ENCODE results near the gene APLP1. TPM values are rescaled to one million over a fixed set of nuclear protein-coding genes. Genes with fewer than 3 reads are reported as not detected.
A peak's percentile ranks its signal among the peaks of the same experiment; 100 is the strongest.

APLP1 gene
- total RNA-seq, 2 donors from 2014 or later, result 2.6 to 3.7 TPM

DNA sequence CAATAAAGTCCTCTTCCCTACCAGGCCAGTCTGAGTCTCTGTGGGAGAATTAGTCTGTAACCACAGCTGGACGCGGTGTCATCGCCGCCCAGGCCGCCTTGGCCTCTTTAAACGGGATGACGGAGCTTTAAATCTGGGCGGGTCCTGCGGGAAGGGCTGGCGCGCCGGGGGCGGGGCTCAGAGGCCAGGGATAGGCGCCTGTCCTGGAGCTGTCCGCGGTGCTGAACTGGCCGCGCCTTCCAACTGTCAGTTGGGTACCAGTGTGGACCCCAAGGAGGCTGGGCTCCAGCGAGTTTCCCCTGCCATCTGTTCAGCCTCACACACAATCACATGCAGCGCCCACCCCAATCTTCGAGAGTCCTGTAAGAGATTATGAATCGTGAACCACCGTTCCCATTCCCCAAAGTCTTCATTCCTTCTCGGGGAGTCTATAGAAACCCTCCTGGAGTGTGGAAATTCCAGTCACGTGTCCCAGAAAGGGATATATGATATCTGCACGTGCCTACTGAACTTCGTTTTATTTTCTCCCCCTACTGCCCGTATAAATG lies 11.5 kb downstream of the APLP1 start:
- peak; percentile 93 for DNase-seq
- H3K4me1 ChIP-seq, result no peaks in the 10 kb centered on the region
- H3K4me3 ChIP-seq, result no peak overlapping the region
- no peak overlapping the region for H3K27ac ChIP-seq
- no peaks in the 10 kb centered on the region for H3K36me3 ChIP-seq
- H3K27me3 ChIP-seq, result no peaks in the 10 kb centered on the region
- TF ChIP-seq, protein P1, sequence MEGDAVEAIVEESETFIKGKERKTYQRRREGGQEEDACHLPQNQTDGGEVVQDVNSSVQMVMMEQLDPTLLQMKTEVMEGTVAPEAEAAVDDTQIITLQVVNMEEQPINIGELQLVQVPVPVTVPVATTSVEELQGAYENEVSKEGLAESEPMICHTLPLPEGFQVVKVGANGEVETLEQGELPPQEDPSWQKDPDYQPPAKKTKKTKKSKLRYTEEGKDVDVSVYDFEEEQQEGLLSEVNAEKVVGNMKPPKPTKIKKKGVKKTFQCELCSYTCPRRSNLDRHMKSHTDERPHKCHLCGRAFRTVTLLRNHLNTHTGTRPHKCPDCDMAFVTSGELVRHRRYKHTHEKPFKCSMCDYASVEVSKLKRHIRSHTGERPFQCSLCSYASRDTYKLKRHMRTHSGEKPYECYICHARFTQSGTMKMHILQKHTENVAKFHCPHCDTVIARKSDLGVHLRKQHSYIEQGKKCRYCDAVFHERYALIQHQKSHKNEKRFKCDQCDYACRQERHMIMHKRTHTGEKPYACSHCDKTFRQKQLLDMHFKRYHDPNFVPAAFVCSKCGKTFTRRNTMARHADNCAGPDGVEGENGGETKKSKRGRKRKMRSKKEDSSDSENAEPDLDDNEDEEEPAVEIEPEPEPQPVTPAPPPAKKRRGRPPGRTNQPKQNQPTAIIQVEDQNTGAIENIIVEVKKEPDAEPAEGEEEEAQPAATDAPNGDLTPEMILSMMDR (IDR thresholded peaks at IDR 0.05), result no peak
- intact Hi-C loops (cut with DNase I), result loop anchor here (2.0 to 5.0 kb wide), 2 partner anchors 52 to 187 kb away; no protein-coding TSS in a partner anchor
- H3K9me3 ChIP-seq, result no peaks in the 10 kb centered on the region
- no peak overlapping the region for H3K9ac ChIP-seq (ENCODE audit: low read depth in 2 of 2, low read length in 2 of 2)

DNA sequence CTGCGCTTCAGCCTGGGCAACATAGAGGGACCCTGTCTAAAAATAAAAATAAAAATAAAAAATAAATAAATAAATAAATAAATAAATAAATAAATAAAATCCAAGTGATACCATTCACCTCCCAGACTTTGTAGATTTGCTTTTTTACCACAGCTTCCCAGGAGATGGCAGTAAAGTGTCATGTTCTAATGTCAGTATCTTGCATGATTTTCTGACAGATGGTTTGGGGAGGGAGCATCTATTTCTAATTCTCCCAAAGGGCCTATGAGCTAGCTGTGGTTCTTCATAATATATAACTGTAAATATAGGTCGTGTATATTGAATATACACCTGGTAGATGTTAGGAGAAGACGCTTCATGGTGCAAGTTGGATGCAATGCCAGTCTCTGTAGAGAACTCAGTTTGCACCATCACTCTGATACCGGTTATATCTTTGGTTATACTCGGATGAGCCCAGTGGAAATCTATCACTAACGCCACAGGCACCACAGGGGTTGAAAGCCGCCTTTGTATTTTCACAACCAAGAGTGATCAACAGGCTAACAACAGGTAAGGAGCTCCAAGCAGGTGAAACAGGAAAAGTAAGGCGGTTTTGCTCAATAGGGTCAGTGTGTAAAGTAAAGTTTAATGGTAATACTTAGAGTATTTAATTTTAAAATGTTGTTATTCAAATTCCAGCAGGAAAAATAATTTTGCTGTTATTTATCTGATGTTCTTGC lies 13.9 kb downstream of the APLP1 start:
- intact Hi-C loops (cut with DNase I), result loop anchor here (5.0 kb wide), 1 partner anchor 50 kb away; no protein-coding TSS in a partner anchor
- Histone ChIP-seq H3K36me3 (no peaks in the 10 kb centered on the region), H3K9me3 (no peaks in the 10 kb centered on the region), H3K27ac (no peak overlapping the region), H3K27me3 (no peaks in the 10 kb centered on the region), H3K9ac (ENCODE audit: low read depth in 2 of 2, low read length in 2 of 2) (no peak overlapping the region), H3K4me1 (no peaks in the 10 kb centered on the region), H3K4me3 (no peak overlapping the region)
- DNase-seq, result peak; percentile 62
- TF ChIP-seq, protein P1 (IDR thresholded peaks at IDR 0.05), result peak; percentile 41

DNA sequence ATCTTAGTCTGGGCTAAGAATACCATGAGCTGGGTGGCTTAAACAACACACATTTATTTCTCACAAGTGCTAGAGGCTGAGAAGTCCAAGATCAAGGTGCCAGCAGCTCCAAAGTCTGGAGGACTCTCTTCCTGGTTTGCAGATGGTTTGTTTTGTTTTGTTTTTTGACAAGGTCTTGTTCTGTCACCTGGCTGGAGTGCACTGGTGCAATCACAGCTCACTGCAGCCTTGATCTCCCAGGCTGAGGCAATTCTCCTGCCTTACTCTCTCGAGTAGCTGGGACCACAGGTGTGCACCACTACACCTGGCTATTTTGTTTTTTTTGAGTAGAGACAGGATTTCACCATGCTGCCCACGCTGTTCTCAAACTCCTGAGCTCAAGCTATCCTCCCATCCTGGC lies 15.5 kb downstream of the APLP1 start:
- TF ChIP-seq, protein P1 (IDR thresholded peaks at IDR 0.05), result no peak
- H3K27me3 ChIP-seq, result no peaks in the 10 kb centered on the region

DNA sequence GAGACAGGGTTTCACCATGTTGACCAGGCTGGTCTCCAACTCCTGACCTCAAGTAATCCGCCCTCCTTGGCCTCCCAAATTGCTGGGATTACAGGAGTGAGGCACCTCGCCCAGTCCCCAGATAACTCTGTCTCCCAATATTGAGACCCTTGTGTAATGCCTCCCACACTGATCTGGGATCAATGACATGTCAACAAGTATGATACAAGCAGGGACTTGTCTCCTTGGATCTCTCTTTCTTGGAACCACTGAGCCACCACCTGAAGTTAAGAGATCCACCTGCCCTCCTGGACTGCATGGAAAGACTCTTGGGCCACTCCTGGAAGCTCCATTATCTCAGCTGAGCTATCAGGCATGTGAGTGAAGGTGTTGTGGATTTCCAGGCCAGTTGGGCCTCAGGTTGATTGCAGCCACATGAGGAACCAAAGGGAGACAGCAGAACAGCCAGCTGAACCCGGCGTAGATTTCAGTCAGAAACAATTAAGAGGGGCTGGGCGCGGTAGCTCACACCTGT lies 16.9 kb downstream of the APLP1 start:
- intact Hi-C loops (cut with DNase I), result no loop called here
- Histone ChIP-seq H3K9me3 (no peaks in the 10 kb centered on the region), H3K4me1 (no peaks in the 10 kb centered on the region), H3K9ac (ENCODE audit: low read depth in 2 of 2, low read length in 2 of 2) (no peak overlapping the region), H3K27ac (no peak overlapping the region), H3K27me3 (no peaks in the 10 kb centered on the region), H3K4me3 (no peak overlapping the region), H3K36me3 (peaks cover 8% of the 10 kb centered on the region)
- no peak for DNase-seq
- TF ChIP-seq, protein P1 (IDR thresholded peaks at IDR 0.05), result no peak

More for the DNA sequence above, 15.5 kb downstream of the APLP1 start:
- H3K9me3 ChIP-seq, result no peaks in the 10 kb centered on the region
- DNase-seq, result no peak
- H3K36me3 ChIP-seq, result peaks cover 8% of the 10 kb centered on the region
- no peak overlapping the region for H3K27ac ChIP-seq
- H3K4me1 ChIP-seq, result no peaks in the 10 kb centered on the region
- no peak overlapping the region for H3K9ac ChIP-seq (ENCODE audit: low read depth in 2 of 2, low read length in 2 of 2)
- no peak overlapping the region for H3K4me3 ChIP-seq
- intact Hi-C loops (cut with DNase I), result loop anchor here (5.0 kb wide), 1 partner anchor 48 kb away; no protein-coding TSS in a partner anchor

DNA sequence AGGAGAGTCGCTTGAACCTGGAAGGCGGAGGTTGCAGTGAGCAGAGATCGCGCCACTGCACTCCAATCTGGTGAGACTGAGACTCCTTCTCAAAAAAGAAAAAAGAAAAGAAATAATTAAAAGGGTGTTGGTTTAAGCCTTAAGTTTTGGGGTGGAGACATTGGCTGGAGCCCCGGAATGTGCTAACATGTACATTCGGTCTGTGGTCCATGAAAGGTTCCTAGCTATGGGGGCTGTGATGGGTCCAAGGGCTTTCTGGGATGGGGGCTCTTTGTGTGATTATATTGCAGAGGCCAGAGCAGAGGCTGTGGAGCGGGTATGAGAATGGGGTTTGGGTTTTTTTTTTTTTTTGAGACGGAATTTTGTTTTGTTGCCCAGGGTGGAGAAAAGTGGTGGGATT lies 17.5 kb downstream of the APLP1 start:
- H3K27me3 ChIP-seq, result no peaks in the 10 kb centered on the region
- peaks cover 8% of the 10 kb centered on the region for H3K36me3 ChIP-seq
- TF ChIP-seq, protein P1 (IDR thresholded peaks at IDR 0.05), result no peak
- intact Hi-C loops (cut with DNase I), result no loop called here
- H3K9ac ChIP-seq (ENCODE audit: low read depth in 2 of 2, low read length in 2 of 2), result no peak overlapping the region
- DNase-seq, result no peak
- H3K27ac ChIP-seq, result no peak overlapping the region
- H3K4me3 ChIP-seq, result no peak overlapping the region
- no peaks in the 10 kb centered on the region for H3K9me3 ChIP-seq
- no peaks in the 10 kb centered on the region for H3K4me1 ChIP-seq

Measured in colonic mucosa (tissue), 4 donors.